Neural cell (in vitro differentiated cells): ENCODE data around the gene FAM89A. TPM values are rescaled to one million over a fixed set of nuclear protein-coding genes. Genes with fewer than 3 reads are reported as not detected.

Source experiments
- H2AFZ ChIP-seq: fragments of 200-600, 300-800 bp; sonication (generic), shearing (Covaris generic); 2 replicates; pipeline ENCODE4 v1.6.0; 2014; ENCODE audit warnings: low read depth, mild to moderate bottlenecking, antibody characterized with exemption, low read length, moderate library complexity
- H3F3A ChIP-seq: fragments of 200-600 bp; shearing (Covaris generic); 2 replicates; pipeline ENCODE4 v1.6.1; 2016; ENCODE audit warnings: mild to moderate bottlenecking, moderate library complexity, mixed read lengths, antibody characterized with exemption, low read length; ENCODE audit not compliant: insufficient read depth, poor library complexity, severe bottlenecking
- H3K27ac ChIP-seq: fragments of 200-600, 300-800 bp; sonication (generic), shearing (Covaris generic); 2 replicates; pipeline ENCODE4 v1.5.1; 2014; ENCODE audit warnings: mild to moderate bottlenecking, low read length, moderate library complexity
- H3K27me3 ChIP-seq: fragments of 300-800, 200-600 bp; sonication (generic), shearing (Covaris generic); 2 replicates; pipeline ENCODE4 v1.6.0; 2014; ENCODE audit warnings: mild to moderate bottlenecking, low read depth, low read length, moderate library complexity; ENCODE audit not compliant: insufficient read depth
- H3K36me3 ChIP-seq: fragments of 300-800, 200-600 bp; sonication (generic), shearing (Covaris generic); 2 replicates; pipeline ENCODE4 v1.5.1; 2014; ENCODE audit warnings: mild to moderate bottlenecking, antibody characterized with exemption, low read length, moderate library complexity; ENCODE audit not compliant: insufficient read depth
- H3K4me2 ChIP-seq: fragments of 300-800, 200-600 bp; sonication (generic), shearing (Covaris generic); 2 replicates; pipeline ENCODE4 v1.6.0; 2014; ENCODE audit warnings: mild to moderate bottlenecking, low read length
- H3K4me3 ChIP-seq: fragments of 300-800, 200-600 bp; sonication (generic), shearing (Covaris generic); 2 replicates; pipeline ENCODE4 v1.5.1; 2014; ENCODE audit warnings: mild to moderate bottlenecking, low read length, moderate library complexity
- H3K79me2 ChIP-seq: fragments of 200-600 bp; shearing (Covaris generic); replicated peaks from 2 replicates; pipeline ENCODE4 v1.6.0; 2014; ENCODE audit warnings: mild to moderate bottlenecking, low read length, moderate library complexity; ENCODE audit not compliant: insufficient read depth
- H3K9ac ChIP-seq: fragments of 300-800, 200-600 bp; sonication (generic), shearing (Covaris generic); 2 replicates; pipeline ENCODE4 v1.6.1; 2016; ENCODE audit warnings: mild to moderate bottlenecking, low read length, mixed read lengths
- H3K9me2 ChIP-seq: fragments of 200-600 bp; shearing (Covaris generic); 2 replicates; pipeline ENCODE4 v1.6.1; 2016; ENCODE audit warnings: mild to moderate bottlenecking, low read length, mixed read lengths; ENCODE audit not compliant: insufficient read depth
- H3K9me3 ChIP-seq: fragments of 200-600, 300-800 bp; sonication (generic), shearing (Covaris generic); 2 replicates; pipeline ENCODE4 v1.6.1; 2016; ENCODE audit warnings: mild to moderate bottlenecking, mixed run types, low read length, moderate library complexity, mixed read lengths
- H4K20me1 ChIP-seq: fragments of 200-600 bp; shearing (Covaris generic); 2 replicates; pipeline ENCODE4 v1.6.1; 2016; ENCODE audit warnings: mild to moderate bottlenecking, mixed run types; ENCODE audit not compliant: insufficient read depth
- EP300 ChIP-seq: fragments of 450-650 bp; conservative IDR thresholded peaks from 2 replicates; pipeline ENCODE4 v1.6.1; 2014; ENCODE audit warnings: antibody characterized with exemption, mild to moderate bottlenecking, moderate library complexity; ENCODE audit not compliant: poor library complexity, severe bottlenecking
- EZH2 ChIP-seq: fragments of 200-600, 300-800 bp; shearing (Covaris generic), sonication (generic); IDR thresholded peaks from 2 replicates; pipeline ENCODE4 v1.6.1; 2014; ENCODE audit warnings: antibody characterized with exemption, low read length, borderline replicate concordance, mild to moderate bottlenecking; ENCODE audit not compliant: insufficient read depth, poor library complexity, severe bottlenecking
- MXI1 ChIP-seq: fragments of 450-650 bp; conservative IDR thresholded peaks from 2 replicates; pipeline ENCODE4 v1.6.1; 2014; ENCODE audit warnings: antibody characterized with exemption, mild to moderate bottlenecking; ENCODE audit not compliant: poor library complexity, severe bottlenecking
- POLR2AphosphoS5 ChIP-seq: IDR thresholded peaks from 2 replicates; pipeline ENCODE4 v1.6.1; 2012
- RAD21 ChIP-seq: fragments of 450-650 bp; conservative IDR thresholded peaks from 2 replicates; pipeline ENCODE4 v1.6.1; 2014; ENCODE audit warnings: antibody characterized with exemption, mild to moderate bottlenecking, moderate library complexity
- SMC3 ChIP-seq: fragments of 450-650 bp; conservative IDR thresholded peaks from 2 replicates; pipeline ENCODE4 v1.6.1; 2014; ENCODE audit warnings: antibody characterized with exemption, mild to moderate bottlenecking, moderate library complexity; ENCODE audit not compliant: poor library complexity
- TAF1 ChIP-seq: IDR thresholded peaks from 2 replicates; pipeline ENCODE4 v1.6.1; 2012; ENCODE audit warnings: low read depth
- polyA plus RNA-seq: library from polyadenylated mRNA; depleted of rRNA; stranded (reverse); fragments of >200 nt; gene quantifications from 2 replicates; pipeline ENCODE4 v1.2.3, GENCODE V29; 2014
- TF ChIP-seq, protein P1 (sequence below): IDR thresholded peaks from 2 replicates; pipeline ENCODE4 v1.6.1; 2012; ENCODE audit warnings: borderline replicate concordance
- TF ChIP-seq, protein P2 (sequence below): fragments of 450-650 bp; IDR thresholded peaks from 2 replicates; pipeline ENCODE4 v1.5.1; 2014; ENCODE audit warnings: antibody characterized with exemption, mild to moderate bottlenecking, moderate library complexity; ENCODE audit not compliant: poor library complexity, severe bottlenecking

Gene FAM89A
- polyA plus RNA-seq, 1 donor from 2014 or later: 0.20 TPM

DNA sequence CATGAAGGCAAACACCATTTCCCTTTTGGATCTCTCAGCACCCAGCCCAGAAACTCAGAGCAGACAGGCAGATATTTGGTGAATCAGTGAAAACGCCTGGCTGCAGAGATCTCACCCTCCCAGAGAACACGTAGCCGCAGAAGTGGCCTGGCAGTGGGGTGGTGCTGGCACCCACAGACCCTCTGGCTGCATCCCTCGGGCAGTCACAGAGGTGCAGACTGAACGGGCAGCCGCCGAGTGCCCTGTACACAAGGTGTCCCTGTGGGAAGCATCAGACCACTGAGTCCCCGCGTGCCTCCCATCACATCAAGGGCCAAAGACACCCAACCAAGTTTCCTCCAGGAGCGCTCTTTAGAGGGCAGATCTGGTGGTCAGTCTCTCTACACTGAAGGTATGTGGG lies 12.1 kb downstream of the FAM89A start:
- Histone ChIP-seq H2AFZ (no peak overlapping the region), H3K27me3 (no peaks in the 10 kb centered on the region), H4K20me1 (no peaks in the 10 kb centered on the region), H3K27ac (no peak overlapping the region), H3F3A (no peaks in the 10 kb centered on the region), H3K4me2 (no peak overlapping the region), H3K9me2 (no peaks in the 10 kb centered on the region), H3K36me3 (no peaks in the 10 kb centered on the region), H3K9ac (no peak overlapping the region), H3K79me2 (no peaks in the 10 kb centered on the region), H3K4me3 (no peak overlapping the region), H3K9me3 (no peaks in the 10 kb centered on the region)
- no peak for TF ChIP-seq EP300
- TF ChIP-seq, protein P1, sequence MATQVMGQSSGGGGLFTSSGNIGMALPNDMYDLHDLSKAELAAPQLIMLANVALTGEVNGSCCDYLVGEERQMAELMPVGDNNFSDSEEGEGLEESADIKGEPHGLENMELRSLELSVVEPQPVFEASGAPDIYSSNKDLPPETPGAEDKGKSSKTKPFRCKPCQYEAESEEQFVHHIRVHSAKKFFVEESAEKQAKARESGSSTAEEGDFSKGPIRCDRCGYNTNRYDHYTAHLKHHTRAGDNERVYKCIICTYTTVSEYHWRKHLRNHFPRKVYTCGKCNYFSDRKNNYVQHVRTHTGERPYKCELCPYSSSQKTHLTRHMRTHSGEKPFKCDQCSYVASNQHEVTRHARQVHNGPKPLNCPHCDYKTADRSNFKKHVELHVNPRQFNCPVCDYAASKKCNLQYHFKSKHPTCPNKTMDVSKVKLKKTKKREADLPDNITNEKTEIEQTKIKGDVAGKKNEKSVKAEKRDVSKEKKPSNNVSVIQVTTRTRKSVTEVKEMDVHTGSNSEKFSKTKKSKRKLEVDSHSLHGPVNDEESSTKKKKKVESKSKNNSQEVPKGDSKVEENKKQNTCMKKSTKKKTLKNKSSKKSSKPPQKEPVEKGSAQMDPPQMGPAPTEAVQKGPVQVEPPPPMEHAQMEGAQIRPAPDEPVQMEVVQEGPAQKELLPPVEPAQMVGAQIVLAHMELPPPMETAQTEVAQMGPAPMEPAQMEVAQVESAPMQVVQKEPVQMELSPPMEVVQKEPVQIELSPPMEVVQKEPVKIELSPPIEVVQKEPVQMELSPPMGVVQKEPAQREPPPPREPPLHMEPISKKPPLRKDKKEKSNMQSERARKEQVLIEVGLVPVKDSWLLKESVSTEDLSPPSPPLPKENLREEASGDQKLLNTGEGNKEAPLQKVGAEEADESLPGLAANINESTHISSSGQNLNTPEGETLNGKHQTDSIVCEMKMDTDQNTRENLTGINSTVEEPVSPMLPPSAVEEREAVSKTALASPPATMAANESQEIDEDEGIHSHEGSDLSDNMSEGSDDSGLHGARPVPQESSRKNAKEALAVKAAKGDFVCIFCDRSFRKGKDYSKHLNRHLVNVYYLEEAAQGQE: no peak
- TF ChIP-seq SMC3: no peak
- no peak for TF ChIP-seq MXI1
- TF ChIP-seq EZH2: no peak
- no peak for TF ChIP-seq TAF1
- TF ChIP-seq POLR2AphosphoS5: no peak
- no peak for TF ChIP-seq RAD21
- TF ChIP-seq, protein P2, sequence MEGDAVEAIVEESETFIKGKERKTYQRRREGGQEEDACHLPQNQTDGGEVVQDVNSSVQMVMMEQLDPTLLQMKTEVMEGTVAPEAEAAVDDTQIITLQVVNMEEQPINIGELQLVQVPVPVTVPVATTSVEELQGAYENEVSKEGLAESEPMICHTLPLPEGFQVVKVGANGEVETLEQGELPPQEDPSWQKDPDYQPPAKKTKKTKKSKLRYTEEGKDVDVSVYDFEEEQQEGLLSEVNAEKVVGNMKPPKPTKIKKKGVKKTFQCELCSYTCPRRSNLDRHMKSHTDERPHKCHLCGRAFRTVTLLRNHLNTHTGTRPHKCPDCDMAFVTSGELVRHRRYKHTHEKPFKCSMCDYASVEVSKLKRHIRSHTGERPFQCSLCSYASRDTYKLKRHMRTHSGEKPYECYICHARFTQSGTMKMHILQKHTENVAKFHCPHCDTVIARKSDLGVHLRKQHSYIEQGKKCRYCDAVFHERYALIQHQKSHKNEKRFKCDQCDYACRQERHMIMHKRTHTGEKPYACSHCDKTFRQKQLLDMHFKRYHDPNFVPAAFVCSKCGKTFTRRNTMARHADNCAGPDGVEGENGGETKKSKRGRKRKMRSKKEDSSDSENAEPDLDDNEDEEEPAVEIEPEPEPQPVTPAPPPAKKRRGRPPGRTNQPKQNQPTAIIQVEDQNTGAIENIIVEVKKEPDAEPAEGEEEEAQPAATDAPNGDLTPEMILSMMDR: no peak

DNA sequence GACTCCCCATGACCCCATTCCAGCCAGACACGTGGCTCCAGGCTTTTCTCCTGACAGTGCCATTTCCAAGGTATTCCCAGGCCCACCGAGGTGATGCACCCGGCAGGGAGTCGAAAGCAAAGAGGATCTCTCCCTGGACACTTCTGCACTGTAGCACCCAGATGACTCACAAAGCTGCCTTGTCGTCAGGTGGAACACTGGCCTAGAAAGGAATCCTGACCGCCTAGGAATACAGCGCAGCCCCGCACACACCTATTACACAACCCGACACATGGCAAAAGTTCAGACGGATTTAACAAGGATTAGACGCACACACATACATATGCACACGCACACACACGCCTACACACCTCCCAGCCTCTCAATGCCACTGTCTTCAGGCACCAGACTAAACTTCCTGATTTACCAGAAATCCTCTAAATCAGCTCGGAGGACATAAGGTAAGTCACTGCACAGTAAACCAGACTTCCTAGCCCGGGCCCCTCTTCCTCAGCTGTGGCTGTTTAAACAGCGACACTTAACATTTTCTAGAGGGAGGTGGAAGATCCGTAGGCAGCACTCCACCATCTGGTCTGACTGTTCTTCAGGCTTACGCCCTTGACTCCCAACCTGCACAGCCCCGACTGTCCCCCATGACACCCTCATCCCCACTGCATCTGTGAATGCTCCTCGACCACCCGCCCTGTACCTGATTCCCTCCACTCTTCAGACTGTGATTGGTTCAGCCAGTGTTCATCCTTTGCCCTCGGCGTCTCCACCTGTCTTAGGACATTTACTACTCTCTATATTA lies 12.7 kb downstream of the FAM89A start:
- TF ChIP-seq RAD21: no peak
- no peak for TF ChIP-seq EZH2
- TF ChIP-seq SMC3: no peak
- TF ChIP-seq MXI1: no peak
- TF ChIP-seq, protein P2: no peak
- TF ChIP-seq, protein P1: no peak
- TF ChIP-seq EP300: no peak
- TF ChIP-seq TAF1: no peak
- TF ChIP-seq POLR2AphosphoS5: no peak
- Histone ChIP-seq H2AFZ (no peak overlapping the region), H3K9me2 (no peaks in the 10 kb centered on the region), H3K27ac (no peak overlapping the region), H3K79me2 (no peaks in the 10 kb centered on the region), H3K9me3 (no peaks in the 10 kb centered on the region), H3K4me2 (no peak overlapping the region), H3K27me3 (no peaks in the 10 kb centered on the region), H4K20me1 (no peaks in the 10 kb centered on the region), H3K9ac (no peak overlapping the region), H3K36me3 (no peaks in the 10 kb centered on the region), H3K4me3 (no peak overlapping the region), H3F3A (no peaks in the 10 kb centered on the region)
